HepG2 (cell line): ENCODE measurements around the gene SOX12. TPM values are rescaled to one million over a fixed set of nuclear protein-coding genes. Genes with fewer than 3 reads are reported as not detected.

ENCODE experiments used
- ARNT ChIP-seq: fragments of 450-650 bp; IDR thresholded peaks from 2 replicates; pipeline ENCODE4 v1.6.1; 2017
- CEBPB ChIP-seq: IDR thresholded peaks from 2 replicates; pipeline ENCODE4 v1.6.1; 2011; ENCODE audit warnings: low read depth, low read length, improper control_type of control experiment, borderline replicate concordance
- DRAP1 ChIP-seq: IDR thresholded peaks from 2 replicates; pipeline ENCODE4 v1.6.1; 2016; ENCODE audit warnings: missing genetic modification reagents, missing compliant biosample characterization
- FOXM1 ChIP-seq: sonication (generic); formaldehyde crosslinking; IDR thresholded peaks from 2 replicates; pipeline ENCODE4 v1.5.0; 2020; ENCODE audit warnings: missing genetic modification reagents
- FOXO1 ChIP-seq: sonication (generic); formaldehyde crosslinking; IDR thresholded peaks from 2 replicates; pipeline ENCODE4 v1.4.0; 2020; ENCODE audit warnings: missing genetic modification reagents
- GTF2F1 ChIP-seq: fragments of 150-350 bp; IDR thresholded peaks from 2 replicates; pipeline ENCODE4 v1.6.1; 2014; ENCODE audit warnings: low read length
- HDAC1 ChIP-seq: sonication (generic); formaldehyde crosslinking; IDR thresholded peaks from 2 replicates; pipeline ENCODE4 v1.5.1; 2020; ENCODE audit warnings: mild to moderate bottlenecking, missing genetic modification reagents
- KDM2A ChIP-seq: sonication (generic); formaldehyde crosslinking; IDR thresholded peaks from 2 replicates; pipeline ENCODE4 v1.4.0; 2020; ENCODE audit warnings: low read depth, missing genetic modification reagents, borderline replicate concordance
- PAX8 ChIP-seq: sonication (generic); formaldehyde crosslinking; IDR thresholded peaks from 2 replicates; pipeline ENCODE4 v1.8.0; 2022; ENCODE audit warnings: mild to moderate bottlenecking, missing genetic modification reagents, borderline replicate concordance
- PAXIP1 ChIP-seq: sonication (generic); formaldehyde crosslinking; conservative IDR thresholded peaks from 2 replicates; pipeline ENCODE4 v1.4.0; 2020; ENCODE audit warnings: mild to moderate bottlenecking, missing genetic modification reagents, moderate library complexity
- PHF5A ChIP-seq: IDR thresholded peaks from one replicate; pipeline ENCODE4 v1.6.1; 2018; ENCODE audit warnings: low read depth, missing genetic modification reagents; ENCODE audit not compliant: unreplicated experiment
- POLR2G ChIP-seq: fragments of 200-400 bp; formaldehyde crosslinking; IDR thresholded peaks from 2 replicates; pipeline ENCODE4 v1.6.1; 2018; ENCODE audit warnings: mild to moderate bottlenecking, low read depth, low read length, moderate library complexity
- RARA ChIP-seq: IDR thresholded peaks from 2 replicates; pipeline ENCODE4 v1.6.1; 2016; ENCODE audit warnings: missing genetic modification reagents, missing compliant biosample characterization
- SP4 ChIP-seq: sonication (generic); formaldehyde crosslinking; IDR thresholded peaks from 2 replicates; pipeline ENCODE4 v1.8.1; 2023; ENCODE audit warnings: mild to moderate bottlenecking, missing genetic modification reagents
- SP5 ChIP-seq: IDR thresholded peaks from 2 replicates; pipeline ENCODE4 v1.6.1; 2016; ENCODE audit warnings: low read depth, borderline replicate concordance
- SPEN ChIP-seq: sonication (generic); formaldehyde crosslinking; IDR thresholded peaks from 2 replicates; pipeline ENCODE4 v1.5.1; 2020; ENCODE audit warnings: low read depth, mild to moderate bottlenecking, missing genetic modification reagents
- TFE3 ChIP-seq: IDR thresholded peaks from 2 replicates; pipeline ENCODE4 v1.6.1; 2016
- TMF1 ChIP-seq: sonication (generic); formaldehyde crosslinking; IDR thresholded peaks from 2 replicates; pipeline ENCODE4 v1.8.1; 2022; ENCODE audit warnings: low read depth, missing genetic modification reagents
- U2AF1 ChIP-seq: fragments of 200-400 bp; formaldehyde crosslinking; optimal IDR thresholded peaks from 2 replicates; pipeline ENCODE3; 2017; ENCODE audit warnings: mild to moderate bottlenecking, low read depth, low read length
- ZKSCAN5 ChIP-seq: sonication (generic); formaldehyde crosslinking; IDR thresholded peaks from 2 replicates; pipeline ENCODE4 v1.5.1; 2020; ENCODE audit warnings: mild to moderate bottlenecking, missing genetic modification reagents
- ZMYM2 ChIP-seq: sonication (generic); formaldehyde crosslinking; IDR thresholded peaks from 2 replicates; pipeline ENCODE4 v1.8.0; 2022; ENCODE audit warnings: mild to moderate bottlenecking, missing genetic modification reagents
- ZMYM4 ChIP-seq: sonication (generic); formaldehyde crosslinking; IDR thresholded peaks from 2 replicates; pipeline ENCODE4 v1.8.1; 2023; ENCODE audit warnings: mild to moderate bottlenecking, missing genetic modification reagents
- ZNF121 ChIP-seq: sonication (generic); formaldehyde crosslinking; IDR thresholded peaks from 2 replicates; pipeline ENCODE4 v1.5.0; 2020; ENCODE audit warnings: mild to moderate bottlenecking, missing genetic modification reagents
- ZNF124 ChIP-seq: sonication (generic); formaldehyde crosslinking; IDR thresholded peaks from 2 replicates; pipeline ENCODE4 v1.4.0; 2020; ENCODE audit warnings: missing genetic modification reagents
- ZNF275 ChIP-seq: sonication (generic); formaldehyde crosslinking; IDR thresholded peaks from 2 replicates; pipeline ENCODE4 v1.8.0; 2022; ENCODE audit warnings: missing genetic modification reagents, mild to moderate bottlenecking, inconsistent platforms, borderline replicate concordance
- ZNF30 ChIP-seq: sonication (generic); formaldehyde crosslinking; IDR thresholded peaks from 2 replicates; pipeline ENCODE4 v1.5.0; 2020; ENCODE audit warnings: mild to moderate bottlenecking, missing genetic modification reagents
- ZNF768 ChIP-seq: sonication (generic); formaldehyde crosslinking; IDR thresholded peaks from 2 replicates; pipeline ENCODE4 v1.4.0; 2020; ENCODE audit warnings: missing genetic modification reagents
- polyA plus RNA-seq, 8 experiments: library from polyadenylated mRNA; depleted of rRNA in 3 of 8; stranded (reverse) in 7 of 8; unstranded in 1 of 8; fragments of >200 nt; fragmentation: Illumina TruSeq in 4 of 8; extraction: Trizol in 4 of 8; gene quantifications; 2 replicates each; pipeline versions ENCODE4 v1.2.1 to v1.2.3, GENCODE V29; 2011 to 2016; ENCODE audit warnings: low read depth in 4 of 8, missing spikeins in 1 of 8, mixed read lengths in 1 of 8; ENCODE audit not compliant: insufficient read depth in 1 of 8
- total RNA-seq, 5 experiments: library from RNA; depleted of rRNA; stranded (reverse); fragments of >200 nt; fragmentation: Illumina TruSeq; extraction: Trizol; gene quantifications; 2 replicates each; pipeline ENCODE4 v1.2.3, GENCODE V29; 2016; ENCODE audit warnings: low read depth in 1 of 5

SOX12 gene
- total and polyA plus RNA-seq, 2 of the 13 experiments (the other 11 are each of a cell fraction or from before 2014, with no cell fraction given), result 10.0 to 18.7 TPM

- TF ChIP-seq TFE3 (CRISPR knock-in tag) (no peak), HDAC1 (CRISPR knock-in tag) (no peak), PAXIP1 (CRISPR knock-in tag) (no peak), KDM2A (CRISPR knock-in tag) (no peak; the same call in 1 of the 2 replicates), ZMYM4 (CRISPR knock-in tag) (no peak), ARNT (no peak), ZNF768 (CRISPR knock-in tag) (peak; percentile 67), PAX8 (CRISPR knock-in tag) (no peak), ZNF30 (no peak), FOXM1 (CRISPR knock-in tag) (no peak), FOXO1 (peak; percentile 15; the same call in 1 of the 2 replicates), PHF5A (no peak), TMF1 (CRISPR knock-in tag) (no peak), SP5 (CRISPR knock-in tag) (peak; percentile 28; the same call in 1 of the 2 replicates), ZNF121 (no peak), RARA (CRISPR knock-in tag) (peak; percentile 35; the same call in 1 of the 2 replicates), POLR2G (no peak), CEBPB (no peak), DRAP1 (CRISPR knock-in tag) (no peak), SPEN (CRISPR knock-in tag) (no peak), ZNF124 (CRISPR knock-in tag) (no peak; the same call in 1 of the 2 replicates), SP4 (CRISPR knock-in tag) (no peak), ZKSCAN5 (CRISPR knock-in tag) (no peak), GTF2F1 (no peak), ZNF275 (CRISPR knock-in tag) (no peak), ZMYM2 (CRISPR knock-in tag) (peak; percentile 7; the same call in 1 of the 2 replicates), U2AF1 (no peak)
Measured at GRCh38 chr20:326645-327185, 1.4 kb downstream of the SOX12 start (continued).
